CD4-positive, alpha-beta T cell treated with Interleukin-12 subunit alpha and Interleukin-12 subunit beta, for 1 hour (primary cell): ENCODE measurements around the gene TMEM164.

ENCODE experiments used
- DNase-seq: peaks from one replicate; pipeline ENCODE4 v3.0.0-alpha.2; 2020

The TMEM164 gene

DNA sequence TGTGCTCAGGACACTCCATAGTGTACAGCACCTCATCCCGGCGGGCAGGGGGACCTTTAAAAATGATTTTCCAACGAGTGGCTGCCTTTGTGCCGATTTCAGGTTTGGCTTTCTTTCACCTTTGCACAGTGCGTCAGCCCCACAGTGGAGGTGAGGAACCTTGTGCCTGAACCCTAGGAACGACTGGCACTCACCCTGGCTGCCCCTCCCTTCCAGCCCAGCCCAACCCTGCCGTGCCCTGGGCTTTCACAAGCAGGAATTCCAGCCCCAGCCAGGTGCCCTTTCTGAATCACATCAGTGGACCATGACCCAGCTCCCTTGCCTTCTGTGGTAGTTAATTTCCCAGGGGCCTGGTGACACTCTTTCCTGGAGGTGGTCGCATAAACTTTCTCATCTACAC lies 1.3 kb downstream of the TMEM164 start:
- DNase-seq: no peak

DNA sequence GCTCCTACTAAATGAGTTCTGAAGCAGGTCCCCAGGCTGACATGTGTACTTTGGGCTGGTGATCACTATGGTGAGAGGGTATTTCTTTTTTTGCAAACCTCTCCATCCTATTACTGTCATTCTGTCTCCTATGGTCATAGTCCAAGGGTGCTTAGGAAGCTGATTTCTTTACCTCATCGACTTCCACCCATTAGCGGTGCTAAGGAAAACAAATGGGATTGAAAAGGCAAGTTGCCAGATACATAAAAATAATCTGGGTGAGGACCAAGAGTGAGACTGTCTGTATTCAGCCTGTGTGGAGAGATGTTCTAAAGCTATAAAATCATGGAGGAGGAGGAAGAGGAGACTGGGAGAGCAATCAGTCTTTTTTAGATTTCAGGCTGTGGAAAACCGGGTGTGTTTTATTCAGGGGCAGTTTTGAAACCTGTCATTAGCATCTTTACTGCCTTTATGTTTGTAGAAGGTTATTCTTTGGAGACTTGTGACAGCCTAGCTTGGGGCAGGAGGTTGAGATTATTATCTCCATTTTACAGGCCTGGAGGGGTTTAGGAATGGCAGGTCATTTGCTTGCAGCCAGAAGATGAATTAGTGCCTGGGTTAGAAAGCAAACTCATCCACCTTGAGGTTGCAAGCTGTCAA lies 1.9 kb downstream of the TMEM164 start:
- DNase-seq: no peak

DNA sequence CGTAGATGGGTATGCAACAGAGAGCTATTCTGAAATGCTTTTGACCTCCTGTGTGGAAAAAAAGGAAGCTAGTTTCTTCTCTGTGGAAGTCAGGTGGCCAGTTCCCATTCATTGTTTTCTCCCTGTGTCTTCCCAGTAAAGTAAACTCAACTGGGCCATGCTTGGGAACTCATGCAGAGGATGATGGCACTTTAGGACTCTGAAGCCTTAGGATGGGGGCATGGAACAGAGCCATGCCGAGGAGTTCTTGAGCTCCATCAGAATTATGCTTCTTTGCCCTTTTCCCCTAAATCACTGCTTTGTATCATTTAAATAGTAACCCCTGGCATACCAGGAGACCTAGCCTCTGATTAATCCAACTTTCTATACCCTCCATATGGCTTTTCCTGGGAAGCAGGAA lies 3.2 kb downstream of the TMEM164 start:
- DNase-seq: no peak

DNA sequence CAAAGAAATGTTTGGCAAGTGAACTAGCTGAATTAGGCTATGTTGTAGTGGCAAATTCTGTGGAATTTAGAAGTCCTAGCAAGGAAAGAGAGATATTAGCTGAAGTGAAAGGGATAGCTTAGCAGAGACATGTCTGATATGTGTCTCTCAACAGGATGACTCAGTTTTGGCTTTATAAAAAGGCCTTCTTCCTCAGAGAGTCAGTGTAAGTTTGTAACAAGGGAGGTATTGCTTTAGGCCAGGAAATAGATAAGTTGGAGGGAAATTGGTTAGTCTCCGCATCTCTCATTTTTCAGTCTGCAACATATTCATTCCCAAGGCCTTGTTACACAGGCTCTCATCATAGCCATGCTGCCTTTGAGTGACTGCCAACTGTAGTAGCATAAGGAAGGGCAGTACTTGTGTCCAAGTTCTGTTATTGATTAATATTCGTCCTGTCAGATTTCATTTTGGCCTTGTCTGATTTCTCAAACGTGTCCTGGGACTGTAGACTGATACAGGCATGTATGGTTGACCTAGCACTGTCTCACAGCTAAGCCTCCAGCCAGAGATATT lies 4.0 kb downstream of the TMEM164 start:
- DNase-seq: no peak

DNA sequence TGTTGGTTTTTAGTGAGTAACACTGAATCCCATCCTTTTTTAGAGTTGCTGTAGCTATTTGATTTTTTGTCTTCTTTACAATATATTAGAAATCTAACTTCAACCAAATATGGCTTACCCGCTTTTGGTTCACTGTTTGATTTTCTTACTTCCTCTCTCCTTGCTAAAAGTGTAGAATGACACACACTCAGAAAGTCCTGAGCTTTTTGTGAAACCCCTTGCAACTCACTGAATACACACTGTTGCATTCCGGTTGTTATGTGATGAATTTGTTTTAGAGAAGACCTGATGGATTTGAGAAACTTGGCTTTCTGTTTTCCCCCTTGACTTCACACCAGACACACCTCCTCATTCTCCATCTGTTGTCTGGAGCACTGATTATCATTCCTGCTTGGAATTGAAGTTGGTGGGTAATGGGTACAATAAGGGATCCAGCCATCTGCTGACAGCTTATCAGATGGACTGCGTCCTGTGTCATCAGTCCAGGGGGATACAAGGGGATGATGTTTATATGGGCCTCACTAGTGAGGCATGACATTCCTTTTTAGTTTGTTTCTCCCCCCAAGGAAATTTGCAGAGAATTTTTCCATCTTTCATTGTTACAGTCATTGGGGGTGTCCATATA lies 5.2 kb downstream of the TMEM164 start:
- no peak for DNase-seq

DNA sequence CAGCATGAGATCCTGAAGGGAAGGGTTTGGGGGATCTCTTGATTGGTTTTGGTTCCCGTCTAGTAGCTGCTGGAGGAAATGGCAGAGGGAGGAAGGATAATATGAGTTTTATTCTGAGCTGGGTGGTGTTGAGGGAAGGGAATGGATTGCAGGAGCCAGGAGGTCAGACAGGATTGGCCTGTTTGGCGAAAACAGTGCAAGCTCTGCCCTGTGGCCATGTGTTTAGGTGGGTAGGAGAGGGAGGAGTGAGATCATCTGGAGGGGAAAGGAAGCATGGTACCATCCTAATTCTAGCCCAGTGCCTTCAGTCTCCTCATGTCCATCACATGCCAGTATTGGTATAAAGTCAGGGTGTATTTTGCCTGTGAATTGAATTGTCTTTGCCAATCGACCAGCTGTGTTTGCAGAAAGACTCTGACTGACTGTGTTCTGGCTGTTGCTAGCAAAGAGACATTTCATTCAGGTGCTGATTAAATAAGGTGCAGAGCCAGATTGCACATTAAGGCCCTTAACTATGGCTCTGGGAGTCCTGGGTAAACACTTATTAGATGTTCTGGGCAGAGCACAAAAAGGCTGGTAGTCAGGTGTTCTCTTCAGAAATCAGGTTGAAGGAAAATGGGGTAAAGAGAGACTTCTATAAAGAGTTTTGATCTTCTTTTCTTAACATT lies 10.0 kb downstream of the TMEM164 start:
- DNase-seq: no peak

DNA sequence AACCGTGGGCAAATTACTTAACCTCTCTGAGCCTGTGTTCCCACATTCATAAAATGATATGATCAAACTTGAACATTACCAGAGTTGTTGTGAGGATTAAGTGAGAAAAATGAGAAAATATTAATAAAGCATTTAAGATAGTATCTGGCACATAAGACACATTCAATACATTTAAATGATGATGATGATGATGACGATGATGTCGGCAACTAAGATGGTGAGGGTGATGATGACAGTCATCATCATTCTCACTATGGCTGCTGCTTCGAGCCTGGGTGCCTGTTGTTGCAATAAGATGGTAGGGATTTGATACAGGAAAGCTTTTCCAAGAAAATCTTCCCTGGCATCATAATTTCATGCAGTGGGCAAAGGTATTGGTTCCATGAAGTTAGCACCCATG lies 11.1 kb downstream of the TMEM164 start:
- DNase-seq: no peak

DNA sequence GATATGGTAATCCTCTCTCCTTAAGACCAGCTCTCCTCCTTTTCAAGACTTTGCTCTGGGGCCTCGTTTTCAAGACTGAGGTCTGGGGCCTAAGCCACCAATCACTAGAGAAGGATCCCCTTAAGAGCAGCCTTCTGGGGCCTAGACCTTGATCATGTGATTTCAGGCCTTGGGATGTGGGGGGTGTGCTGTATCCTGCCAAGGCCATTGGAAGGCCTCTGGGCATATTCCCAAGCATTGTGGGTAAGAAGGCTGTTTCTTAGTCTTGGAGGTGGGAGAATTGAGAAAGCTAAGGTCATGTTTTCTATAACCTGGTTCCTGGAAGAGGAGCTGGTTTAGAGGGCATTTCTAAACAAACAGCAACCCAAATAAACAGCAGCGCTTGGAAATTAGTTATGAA lies 12.1 kb downstream of the TMEM164 start:
- DNase-seq: no peak

DNA sequence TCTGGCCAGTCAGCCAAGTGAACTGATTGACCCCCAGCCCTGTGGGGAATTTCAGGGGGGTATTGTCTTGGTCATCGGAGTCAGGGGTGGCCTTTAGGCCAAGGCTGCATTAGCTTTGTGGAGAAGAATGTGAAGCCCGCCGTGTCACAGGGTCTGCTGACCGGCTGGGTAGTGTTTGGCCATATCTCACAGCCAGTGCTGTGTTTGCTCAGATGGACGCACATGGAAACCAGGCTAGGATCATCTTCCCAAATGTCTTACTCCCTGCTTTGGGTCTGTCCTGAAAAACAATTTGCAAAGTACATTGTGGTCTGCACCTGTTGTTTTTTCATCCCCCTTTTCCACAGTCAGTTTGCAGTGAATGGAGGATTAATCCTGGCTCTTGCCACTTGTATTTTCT lies 13.0 kb downstream of the TMEM164 start:
- DNase-seq: no peak

DNA sequence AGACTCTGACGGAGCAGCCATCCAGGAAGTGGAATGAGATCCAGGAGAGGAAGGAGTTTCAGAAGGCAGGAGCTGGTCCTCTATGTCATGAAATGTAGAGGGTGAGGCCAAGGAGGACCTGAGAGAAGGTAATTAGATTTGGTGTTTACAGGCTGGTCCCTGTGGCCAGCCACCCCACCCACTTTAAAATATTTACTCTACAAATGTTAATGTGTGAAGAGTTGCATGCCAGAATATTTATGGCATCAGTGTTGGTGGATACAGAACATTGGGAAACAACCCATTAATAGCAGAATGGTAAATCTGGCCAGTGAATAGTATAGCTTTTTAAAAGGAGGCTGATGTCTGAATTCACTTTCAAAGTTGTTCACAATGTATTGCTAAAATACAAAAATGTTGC lies 17.6 kb downstream of the TMEM164 start:
- no peak for DNase-seq

DNA sequence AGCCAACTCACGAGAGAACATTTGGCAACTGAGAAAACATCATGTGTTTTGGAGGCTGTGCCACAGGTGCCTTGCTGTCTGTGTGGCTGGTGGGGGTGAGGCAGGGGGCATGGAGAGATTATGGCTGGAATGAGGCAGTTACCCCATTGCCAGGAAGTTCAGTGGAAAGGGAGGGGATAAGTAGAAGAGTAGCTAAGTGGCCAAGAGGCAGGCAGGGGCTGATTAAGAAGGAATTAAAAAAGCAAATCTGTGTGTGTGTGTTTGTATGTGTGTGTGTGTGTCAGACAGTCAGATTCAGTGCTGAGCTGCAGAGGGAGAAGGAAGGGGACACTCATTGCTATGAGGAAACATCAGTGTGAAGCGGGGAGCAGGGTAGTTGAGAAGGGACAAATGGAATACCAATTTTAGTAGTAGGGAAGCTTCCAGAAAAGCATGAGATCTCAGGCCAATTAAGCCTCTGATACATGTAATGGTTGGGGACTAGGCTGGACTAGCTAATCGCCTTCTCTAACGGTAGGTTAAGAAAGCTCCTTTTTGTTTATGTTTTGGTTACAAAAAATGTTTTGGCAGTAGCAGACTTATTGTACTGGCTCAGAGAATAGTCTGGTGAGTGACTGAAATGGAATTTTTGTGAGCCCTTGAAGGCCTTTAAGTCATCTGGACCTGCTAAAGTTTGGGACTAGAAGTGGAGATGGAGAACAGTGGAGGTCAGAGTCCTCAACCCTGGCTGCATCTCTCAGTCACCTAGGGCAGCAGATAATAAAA lies 18.5 kb downstream of the TMEM164 start:
- no peak for DNase-seq

DNA sequence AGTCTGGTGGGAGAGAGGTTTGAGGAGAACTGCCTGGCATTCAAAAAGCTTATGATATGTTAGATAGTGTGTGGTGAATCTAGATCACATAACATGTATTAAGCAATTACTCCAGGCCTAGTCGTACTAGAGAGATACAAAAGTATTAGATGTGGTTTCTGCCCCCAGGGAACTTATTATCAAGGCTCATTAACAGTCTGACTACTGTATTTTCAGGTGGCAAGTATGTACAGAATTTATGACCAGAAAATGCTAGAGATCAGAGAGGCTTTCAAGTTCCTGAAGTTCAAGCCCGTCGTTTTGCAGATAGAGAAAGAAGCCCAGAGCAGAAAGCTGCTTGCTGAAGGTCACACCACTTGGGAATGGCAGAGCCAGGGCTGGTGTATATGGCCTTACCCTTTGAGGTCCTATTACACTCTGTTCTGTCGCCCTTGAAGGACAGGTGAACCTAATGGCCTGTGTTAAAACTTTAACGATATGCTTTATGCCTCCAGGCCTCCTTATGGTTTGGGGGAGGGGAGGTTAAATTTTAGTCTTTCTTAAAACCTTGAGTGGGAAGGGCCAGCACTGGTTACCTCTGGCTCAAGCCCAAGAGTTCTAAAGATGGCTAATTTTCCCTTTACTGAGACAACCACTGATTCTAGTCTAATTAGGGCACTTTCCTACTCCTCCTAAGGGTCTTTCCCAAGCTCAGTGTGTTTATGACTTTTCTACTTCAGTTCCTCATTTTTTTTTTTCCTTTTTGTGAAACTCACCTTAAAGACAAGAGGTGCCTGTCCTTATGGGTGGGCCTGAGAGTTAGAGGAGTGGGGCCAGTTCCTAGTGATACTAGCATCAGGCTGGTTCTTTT lies 19.9 kb downstream of the TMEM164 start:
- DNase-seq: no peak

DNA sequence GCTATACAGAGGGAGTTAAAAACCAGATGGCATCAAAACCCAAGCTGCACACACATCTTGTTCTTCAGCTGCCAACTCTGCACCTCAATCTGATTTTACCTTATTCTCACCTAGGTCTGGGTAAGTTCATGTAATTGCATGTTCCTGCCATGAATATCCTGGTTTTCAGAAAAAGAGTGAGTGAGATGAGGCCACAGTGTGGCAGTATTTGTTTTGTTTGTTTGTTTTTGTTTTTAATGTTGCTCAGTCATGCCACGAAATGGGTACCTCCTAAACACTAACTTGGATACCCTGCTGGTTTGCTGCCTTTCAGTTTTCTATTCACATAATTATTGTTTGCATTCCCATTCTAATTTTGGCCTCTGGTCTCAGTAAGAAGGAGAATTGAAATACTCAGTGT lies 22.5 kb downstream of the TMEM164 start:
- no peak for DNase-seq

DNA sequence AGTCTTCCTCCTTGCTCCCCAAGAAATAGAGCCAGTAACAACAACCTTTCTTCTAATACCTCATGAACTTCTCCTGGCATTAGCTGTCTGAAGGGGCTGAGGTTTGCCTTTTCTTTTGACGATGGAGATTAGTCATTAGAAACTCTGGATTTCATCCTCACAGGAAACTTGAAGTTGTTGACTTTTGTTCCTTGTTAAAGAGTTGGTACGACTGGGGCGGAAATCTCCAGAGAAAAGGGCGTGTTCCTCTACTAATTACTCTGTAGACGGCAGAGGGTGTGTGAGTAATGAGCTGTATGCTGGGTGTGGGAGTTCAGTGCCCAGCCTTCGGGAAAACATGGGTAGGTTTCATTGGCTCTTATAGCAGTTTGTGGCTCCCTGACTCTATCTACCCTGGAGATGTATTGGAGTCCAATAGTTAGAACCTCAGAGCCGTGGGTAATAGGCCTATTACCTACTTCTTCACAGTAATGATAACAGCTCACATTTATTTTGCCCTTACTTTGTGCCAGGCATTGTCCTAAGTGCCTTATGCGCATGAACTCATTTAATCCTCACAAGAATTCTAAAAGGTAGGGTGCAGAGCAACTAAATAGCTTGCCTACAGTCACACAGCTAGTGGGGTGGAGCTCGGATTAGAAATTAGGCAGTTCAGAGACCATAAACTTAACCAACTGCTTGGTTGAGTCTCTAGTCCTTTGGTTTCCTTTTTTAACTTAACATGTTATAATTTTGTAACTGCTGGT lies 23.4 kb downstream of the TMEM164 start:
- DNase-seq: no peak

DNA sequence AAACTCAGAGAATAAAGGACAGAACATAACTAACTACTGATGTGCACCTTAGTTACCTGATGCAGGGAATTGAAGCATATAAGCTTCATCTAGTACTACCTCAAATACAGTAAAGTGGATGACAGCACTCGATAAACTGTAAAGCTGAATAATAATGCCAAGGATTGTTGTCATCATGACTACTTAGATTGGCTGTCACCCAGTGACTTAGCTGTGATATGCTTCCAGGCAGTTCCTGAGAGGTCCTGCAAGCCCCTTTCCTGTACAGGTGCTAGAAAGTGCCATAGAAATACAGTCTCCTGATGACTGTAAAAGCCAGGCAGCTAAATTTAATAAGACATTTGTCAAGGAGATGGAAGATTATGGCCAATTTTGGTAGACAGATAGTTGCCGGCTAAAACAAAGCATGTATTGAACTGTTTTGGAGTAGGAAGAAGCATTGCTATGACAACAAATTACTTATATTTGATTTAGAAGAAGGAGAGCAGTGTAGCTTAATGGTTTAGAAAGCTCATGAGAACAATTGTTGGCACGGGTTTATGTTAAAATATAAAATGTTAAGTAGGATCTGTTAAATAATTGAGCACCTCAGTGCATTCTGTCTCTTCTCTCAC lies 29.7 kb downstream of the TMEM164 start:
- DNase-seq: no peak

DNA sequence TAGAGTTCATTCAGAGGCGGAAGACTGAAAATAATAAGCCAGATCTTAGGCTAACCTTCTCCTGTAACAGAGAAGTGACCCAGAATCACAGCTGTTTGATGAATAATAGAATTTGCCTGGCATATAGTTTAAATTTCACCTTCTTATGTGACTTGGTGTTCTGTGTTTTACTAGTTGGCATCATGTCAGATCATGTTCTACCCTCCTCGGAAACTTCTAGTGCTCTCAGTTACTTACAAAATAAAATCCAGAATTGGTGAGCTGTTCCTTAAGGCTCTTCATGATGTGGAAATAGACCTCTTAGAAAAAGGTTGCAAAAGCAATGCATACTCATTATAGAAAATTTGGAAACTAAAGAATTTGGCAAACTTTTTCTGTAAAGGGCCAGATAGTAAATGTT lies 31.1 kb downstream of the TMEM164 start:
- no peak for DNase-seq

DNA sequence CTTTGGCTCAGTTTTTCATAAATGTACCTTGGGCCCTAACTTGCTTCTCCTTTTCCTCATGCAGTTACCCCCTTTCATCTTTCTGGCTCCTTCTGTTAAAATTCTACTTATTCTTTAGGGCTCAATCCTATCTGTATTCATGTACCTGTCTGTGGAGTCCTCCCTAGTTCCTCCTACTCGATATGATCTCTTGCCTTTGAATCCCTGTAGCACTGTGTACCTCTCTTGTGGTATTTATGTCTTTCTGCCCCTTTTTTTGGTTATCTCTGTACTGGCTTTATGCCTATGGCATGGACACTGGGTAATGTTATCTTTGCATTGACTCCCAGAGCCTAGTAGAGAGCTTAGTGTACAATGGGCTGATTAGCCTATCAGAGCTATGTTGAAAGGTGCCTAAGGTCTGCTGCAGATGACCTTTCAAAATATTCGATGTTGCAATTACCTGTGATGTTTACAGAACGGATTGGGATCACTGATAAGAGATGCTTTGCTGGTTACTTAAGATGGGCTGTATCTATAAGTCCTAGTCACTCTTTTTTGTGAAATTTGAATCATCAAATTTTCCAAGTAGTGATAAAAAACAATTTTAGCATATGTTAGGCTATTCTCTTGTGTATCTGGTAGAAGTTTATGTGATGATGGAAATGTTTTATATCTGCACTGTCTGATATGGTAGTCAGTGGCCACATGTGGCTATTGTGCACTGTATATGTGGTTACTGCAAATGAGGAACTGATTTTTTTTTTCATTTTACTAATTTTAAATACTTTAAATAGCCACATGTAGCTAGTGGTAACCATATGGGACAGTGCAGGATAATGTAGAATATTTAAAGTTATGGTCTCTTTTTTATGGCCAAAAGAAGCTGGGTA lies 33.5 kb downstream of the TMEM164 start:
- DNase-seq: no peak

DNA sequence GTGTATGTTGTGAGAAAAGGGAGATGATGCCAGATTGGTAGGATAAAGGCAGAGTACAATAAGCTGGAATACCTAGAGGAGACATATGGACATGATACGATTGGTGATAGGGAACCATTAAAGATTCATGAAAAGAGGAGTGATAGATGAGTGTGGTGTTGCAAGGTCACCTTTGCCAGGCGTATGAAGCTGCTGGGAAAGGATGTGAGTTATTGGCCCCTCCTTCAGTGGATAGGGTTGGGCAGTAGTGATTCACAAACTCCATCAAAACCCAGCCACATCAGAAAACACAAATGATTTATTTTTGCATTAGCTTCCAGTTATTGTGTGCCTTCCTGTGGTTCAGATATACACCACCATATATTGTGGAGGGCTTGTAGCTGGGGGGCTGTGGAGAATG lies 34.3 kb downstream of the TMEM164 start:
- no peak for DNase-seq

DNA sequence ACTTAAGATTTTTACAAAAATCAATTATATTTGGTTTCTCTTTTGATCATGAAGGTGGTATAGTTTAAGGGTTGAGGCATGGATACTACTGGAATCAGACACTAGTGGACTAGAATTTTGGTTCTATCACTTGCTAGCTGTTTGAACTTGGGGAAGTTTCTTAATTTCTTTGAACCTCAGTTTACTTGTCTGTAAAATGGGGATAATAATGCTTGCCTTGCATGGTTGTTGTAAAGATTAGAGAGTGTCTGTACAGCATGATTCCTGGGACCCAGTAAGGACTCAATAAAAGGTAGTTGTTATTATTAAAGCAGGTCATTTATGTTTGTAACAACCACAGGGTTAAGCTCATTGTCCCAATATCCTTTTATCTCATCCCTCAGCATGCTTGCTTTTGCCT lies 36.0 kb downstream of the TMEM164 start:
- DNase-seq: no peak

DNA sequence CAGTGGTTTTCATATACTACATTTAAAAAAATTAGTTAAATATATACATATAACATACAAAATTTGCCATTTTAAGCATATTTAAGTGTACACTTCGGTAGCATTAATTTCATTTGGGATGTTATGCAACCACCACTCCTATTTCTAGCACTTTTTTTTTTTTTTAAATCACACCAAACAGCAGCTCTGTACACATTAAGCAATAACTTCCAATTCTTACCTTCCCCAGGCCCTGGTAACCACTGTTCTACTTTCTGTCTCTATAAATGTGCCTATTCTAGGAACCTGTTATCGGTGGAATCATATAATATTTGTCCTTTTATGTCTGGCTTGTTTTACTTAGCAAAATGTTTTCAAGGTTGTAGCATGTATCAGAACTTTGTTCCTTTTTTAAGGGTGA lies 39.1 kb downstream of the TMEM164 start:
- DNase-seq: no peak
